NCI-H2196 (cell line): ENCODE data around the gene ZNF618.

ENCODE experiments used
- DNase-seq: peaks from one replicate; lab custom pipeline; 2025; ENCODE audit not compliant: unreplicated experiment; lab: John Stamatoyannopoulos, UW

Gene ZNF618

DNA sequence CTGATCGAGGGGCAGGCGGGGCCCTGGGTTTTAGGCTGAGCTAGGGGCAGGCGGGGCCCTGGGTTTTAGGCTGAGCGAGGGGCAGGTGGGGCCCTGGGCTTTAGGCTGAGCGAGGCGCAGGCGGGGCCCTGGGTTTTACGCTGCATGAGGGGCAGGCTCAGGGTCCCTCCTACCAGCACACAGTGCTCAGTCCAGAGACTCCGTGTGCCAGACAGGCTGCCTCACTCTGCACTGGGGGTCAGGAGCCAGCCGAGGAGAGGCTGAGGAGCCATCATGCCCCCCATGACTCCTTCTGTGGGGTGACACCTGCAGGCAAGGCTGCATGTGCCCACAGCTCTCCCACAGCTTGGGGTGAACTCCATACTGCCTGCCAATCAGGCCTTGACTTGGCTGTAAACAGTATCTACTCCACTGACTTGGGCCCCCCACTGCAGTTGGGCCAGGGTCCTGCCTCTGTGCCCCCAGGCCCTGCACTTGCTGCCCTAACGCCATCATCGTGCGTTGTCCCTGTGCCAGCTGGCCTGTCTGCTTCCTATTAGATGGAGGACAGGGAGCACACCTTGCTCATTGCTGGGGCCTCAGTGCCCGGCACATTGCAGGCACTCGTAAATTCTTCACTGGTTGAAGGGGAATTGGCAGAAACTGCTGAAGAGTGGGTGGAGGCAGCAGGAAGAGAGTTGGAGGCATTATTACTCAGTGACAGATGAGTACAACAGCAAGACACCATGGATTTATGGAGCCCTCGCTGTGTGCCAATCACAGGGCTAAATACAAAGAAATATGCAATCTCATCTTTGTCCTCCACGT is 123.3 kb downstream of the ZNF618 start:
- no peak for DNase-seq

DNA sequence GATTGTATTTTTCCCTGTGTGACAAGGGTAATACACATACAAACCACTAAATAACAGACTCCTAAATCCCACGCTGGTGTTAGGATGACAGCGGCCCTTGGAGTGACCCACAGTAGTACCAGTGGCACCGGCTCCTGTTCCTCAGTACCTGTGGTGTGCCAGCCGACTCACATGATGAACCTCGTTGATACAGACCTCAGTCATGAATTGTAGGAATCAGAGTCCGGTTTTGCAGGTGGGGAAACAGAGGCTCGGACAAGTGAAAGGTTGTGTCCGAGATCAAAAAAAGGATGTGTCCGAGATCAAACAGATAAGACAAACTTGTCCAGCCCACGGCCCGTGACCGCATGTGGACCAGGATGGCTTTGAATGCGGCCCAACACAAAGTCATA is 124.0 kb downstream of the ZNF618 start:
- DNase-seq: no peak

- no peak for DNase-seq
Observed at GRCh38 chr9:114000671-114001409, 124.7 kb downstream of the ZNF618 start.

DNA sequence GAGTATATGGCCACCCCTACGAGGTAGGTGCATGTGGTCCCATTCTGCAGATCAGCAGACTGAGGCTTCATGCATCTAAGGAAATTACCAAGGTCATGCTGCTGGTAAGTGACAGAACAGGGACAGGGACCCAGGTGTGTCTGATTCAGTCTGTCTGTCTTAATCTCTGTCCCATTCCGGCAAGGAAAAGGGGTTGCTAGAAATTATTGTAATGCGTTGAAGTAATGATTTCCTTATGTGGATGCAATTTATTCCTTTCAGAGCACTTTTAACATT is 125.2 kb downstream of the ZNF618 start:
- no peak for DNase-seq

GRCh38 chr9:114001794-114002261 is 125.7 kb downstream of the ZNF618 start:
- DNase-seq: no peak

DNA sequence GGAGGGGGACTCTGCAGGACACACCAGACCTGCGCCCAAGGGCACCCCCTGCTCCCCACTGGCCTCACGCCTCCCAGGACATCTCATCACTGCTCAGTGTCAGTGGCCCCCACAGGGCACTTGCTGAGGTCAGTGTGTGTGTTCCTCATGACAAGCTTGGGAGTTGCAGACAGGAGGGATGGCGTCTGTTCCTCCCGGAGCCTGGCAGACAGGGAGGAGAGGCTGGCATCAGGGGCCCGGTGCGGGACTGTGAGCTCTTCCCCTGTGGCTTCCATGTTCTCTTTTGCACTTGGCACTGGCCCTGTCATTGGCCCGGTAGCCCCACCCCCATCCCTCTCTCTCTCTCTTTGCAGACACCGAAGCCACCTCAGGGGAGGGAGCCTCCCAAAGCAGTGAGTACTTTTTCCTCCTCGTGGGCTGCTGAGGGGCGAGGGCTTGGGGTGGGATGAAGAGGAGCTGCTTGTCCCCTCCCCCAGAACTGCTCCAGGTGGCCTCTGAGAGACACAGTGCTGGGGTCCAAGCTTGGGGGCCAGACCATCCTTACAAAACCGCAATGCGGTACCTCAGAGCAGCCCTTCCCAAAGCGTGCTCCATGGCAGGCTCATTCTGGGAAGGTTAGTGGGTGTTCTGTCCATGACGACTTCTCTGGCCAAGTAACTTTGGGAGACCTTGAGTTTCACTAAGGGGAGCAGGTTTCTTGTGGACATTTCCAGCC is 126.3 kb downstream of the ZNF618 start:
- DNase-seq: no peak

DNA sequence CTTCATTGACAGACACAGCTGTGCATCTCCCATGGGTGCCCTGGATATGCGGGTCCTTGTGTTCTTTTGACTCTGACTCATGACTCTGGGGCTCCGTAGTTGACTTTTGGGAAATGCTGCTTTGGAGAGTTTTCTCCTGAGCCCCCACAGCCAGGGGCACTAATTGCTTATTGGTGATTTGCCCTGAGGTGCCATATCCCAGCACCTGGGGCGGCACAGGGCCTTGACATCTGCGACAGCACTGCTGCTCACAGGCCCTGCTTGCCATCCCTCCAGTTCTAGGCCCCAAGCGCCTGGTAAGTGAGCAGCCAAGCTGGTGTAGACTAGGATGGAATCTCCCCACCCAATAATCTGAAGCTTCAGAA is 126.9 kb downstream of the ZNF618 start:
- DNase-seq: no peak

GRCh38 chr9:114003351-114003750 is 127.2 kb downstream of the ZNF618 start:
- no peak for DNase-seq

GRCh38 chr9:114003758-114004157 is 127.6 kb downstream of the ZNF618 start:
- no peak for DNase-seq

GRCh38 chr9:114004221-114004716 is 128.2 kb downstream of the ZNF618 start:
- DNase-seq: no peak

DNA sequence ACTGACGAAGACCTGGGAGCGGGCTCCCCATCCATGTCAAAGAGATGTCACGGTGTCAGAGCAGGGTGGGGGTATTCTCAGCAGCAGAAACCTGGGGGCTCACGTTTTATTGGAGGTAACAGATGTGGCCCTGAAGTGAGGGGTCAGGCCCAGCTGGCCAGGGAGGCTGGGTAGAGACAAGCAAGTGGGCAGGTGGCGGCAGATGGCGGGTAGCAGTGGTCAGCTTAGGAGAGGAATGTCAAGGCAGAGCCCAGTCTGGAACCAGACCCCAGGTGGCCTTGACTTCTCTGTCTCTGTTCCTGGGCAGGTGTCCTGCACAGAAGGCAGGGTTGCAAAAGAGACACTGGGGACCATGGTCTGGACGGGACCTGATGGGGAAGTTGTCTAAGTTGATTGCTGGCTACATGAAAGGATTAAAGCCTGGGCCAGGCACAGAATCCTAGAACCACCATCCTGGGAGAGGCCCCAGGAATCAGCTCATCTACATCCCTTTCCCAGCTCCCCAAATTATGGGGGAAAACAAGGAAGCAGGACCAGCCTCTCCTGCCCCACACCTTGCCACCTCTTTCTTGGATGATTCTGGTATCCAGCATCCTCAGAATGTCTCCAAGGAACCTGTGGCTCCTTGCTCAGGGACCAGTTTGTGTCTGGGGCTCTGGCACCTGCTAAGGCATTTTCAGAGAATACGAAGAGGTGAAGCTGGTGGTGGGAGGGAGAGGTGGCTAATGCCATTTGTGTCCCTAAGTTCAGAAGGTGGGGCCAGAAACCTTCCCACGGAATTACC is 129.5 kb downstream of the ZNF618 start:
- DNase-seq: no peak

DNA sequence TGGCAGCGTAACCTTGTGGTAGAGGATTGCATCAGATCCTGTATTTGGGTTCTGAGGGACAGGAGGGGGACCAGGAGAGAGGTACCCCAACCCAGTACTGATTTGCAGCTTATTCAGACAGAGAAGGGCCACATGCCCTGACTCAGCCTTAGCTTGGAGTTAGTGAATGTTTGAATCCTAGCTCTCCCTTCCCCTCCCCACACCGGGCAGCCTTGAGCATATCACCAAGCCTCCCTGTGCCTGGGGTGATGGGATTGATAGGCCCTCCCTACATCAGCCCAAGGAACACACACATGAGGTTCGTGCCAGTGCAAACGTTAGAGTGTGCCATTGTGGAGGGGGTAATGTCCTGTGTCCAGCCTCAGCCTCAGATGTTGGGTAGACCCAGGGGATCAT is 130.0 kb downstream of the ZNF618 start:
- DNase-seq: no peak

- no peak for DNase-seq
Observed at GRCh38 chr9:114006931-114007691, 131.0 kb downstream of the ZNF618 start.

- no peak for DNase-seq
Observed at GRCh38 chr9:114007991-114008666, 132.0 kb downstream of the ZNF618 start.

DNA sequence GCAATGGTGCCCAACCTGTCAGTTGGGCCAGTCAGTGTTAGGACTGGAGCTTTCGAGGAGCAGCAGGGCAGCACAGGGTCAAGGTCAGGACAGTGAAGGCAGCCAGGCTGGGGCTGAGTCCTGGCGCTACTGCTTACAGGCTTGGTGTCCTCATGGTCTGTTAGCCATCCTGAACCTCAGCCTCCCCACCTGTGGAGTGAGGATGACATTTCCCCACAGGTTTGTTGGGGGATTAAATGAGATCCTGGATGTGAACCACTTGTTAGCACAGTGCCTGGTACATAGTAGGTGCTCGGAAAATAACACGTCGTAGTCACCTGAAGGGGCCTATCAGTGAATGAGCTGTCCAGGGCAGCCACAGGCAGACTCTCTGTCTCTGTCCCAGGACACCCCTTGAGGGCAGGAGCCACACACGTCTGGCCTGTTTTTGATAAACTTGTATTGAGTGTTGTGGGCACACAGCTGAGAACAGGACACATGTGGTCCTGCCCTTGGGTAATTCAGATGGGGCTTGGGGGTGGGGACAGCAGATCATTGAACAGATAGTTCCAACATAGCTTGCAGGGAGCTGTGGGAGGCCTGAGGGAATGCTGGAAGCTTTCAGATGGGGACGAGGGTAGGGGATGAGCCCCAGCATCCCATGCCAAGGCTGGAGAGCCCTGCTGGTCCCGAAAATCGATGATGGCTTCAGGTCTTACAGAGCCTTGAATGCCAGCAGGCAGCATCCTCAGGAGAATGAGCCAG is 132.7 kb downstream of the ZNF618 start:
- no peak for DNase-seq

DNA sequence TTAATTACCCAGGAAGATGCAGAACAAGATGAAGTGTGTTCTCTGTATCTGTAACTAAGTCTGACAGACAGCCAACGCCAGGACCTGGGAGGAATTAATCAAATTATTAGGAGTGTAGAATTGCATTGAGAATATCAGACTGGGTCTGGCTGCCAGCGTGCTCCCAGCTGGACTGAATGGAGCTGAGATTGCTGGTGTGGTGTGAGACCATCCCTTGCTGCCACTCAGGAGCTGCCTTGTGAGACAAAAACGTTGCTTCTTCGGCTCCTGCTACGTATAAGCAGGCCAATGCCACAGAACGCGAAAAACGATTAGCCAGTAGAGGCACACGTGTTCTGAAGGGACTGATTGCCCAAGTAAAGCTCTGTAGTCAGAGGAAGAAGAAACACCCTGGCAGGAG is 135.2 kb downstream of the ZNF618 start:
- DNase-seq: no peak

DNA sequence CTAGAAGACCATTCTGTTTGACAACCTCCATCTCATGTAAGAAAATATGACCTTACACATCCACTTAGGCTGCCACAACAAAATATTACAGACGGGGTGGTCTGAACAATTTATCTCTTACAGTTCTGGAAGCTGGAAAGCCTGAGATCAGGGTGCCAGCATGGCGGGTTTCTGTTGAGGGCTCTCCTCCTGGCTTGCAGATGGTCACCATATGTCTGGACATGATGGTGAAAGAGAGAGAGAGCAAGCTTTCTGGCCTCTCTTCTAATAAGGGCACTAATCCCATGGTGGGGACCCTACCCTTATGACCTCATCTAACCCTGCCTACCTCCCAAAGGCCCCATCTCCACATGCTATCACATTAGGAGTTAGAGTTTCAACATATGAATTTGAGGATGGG is 136.0 kb downstream of the ZNF618 start:
- no peak for DNase-seq

- DNase-seq: no peak
Observed at GRCh38 chr9:114014044-114014443, 137.9 kb downstream of the ZNF618 start.

- DNase-seq: no peak
Observed at GRCh38 chr9:114015607-114016006, 139.5 kb downstream of the ZNF618 start.
